Measurements from ENCODE around the gene NLRP5. TPM values are rescaled to one million over a fixed set of nuclear protein-coding genes. Genes with fewer than 3 reads are reported as not detected.

Gene NLRP5
- total RNA-seq, 3 donors from 2014 or later: not detected

GRCh38 chr19:56091751-56092546 lies 105.4 kb downstream of the NLRP5 start:
- no peaks in the 10 kb centered on the region for H3K9me3 ChIP-seq
- TF ChIP-seq CTCF (IDR thresholded peaks at IDR 0.05): no peak
- no peaks in the 10 kb centered on the region for H3K4me1 ChIP-seq (ENCODE audit: low read depth)
- H3K36me3 ChIP-seq (ENCODE audit: low read depth): no peaks in the 10 kb centered on the region
- H3K4me3 ChIP-seq: no peak overlapping the region
- DNase-seq (peak in 1 of 3 donors; percentile 7), ATAC-seq (no peak)
- intact Hi-C loops (cut with DNase I, micrococcal nuclease): no loop called here

GRCh38 chr19:56092685-56093631 lies 106.4 kb downstream of the NLRP5 start:
- DNase-seq: peak in 1 of 3 donors; percentile 14
- Histone ChIP-seq H3K4me3 (no peak overlapping the region), H3K9me3 (no peaks in the 10 kb centered on the region), H3K36me3 (ENCODE audit: low read depth) (no peaks in the 10 kb centered on the region), H3K4me1 (ENCODE audit: low read depth) (no peaks in the 10 kb centered on the region)
- no peak for TF ChIP-seq CTCF (IDR thresholded peaks at IDR 0.05)
- ATAC-seq: no peak
- intact Hi-C loops (cut with DNase I, micrococcal nuclease): no loop called here

GRCh38 chr19:56094449-56094848 lies 107.9 kb downstream of the NLRP5 start:
- intact Hi-C loops (cut with DNase I, micrococcal nuclease): no loop called here
- H3K36me3 ChIP-seq (ENCODE audit: low read depth): no peaks in the 10 kb centered on the region
- no peak for DNase-seq

GRCh38 chr19:56096665-56097064 lies 110.1 kb downstream of the NLRP5 start:
- TF ChIP-seq CTCF (IDR thresholded peaks at IDR 0.05): no peak
- H3K36me3 ChIP-seq (ENCODE audit: low read depth): peaks cover 6% of the 10 kb centered on the region
- intact Hi-C loops (cut with DNase I, micrococcal nuclease): no loop called here

More at GRCh38 chr19:56094449-56094848, 107.9 kb downstream of the NLRP5 start:
- no peaks in the 10 kb centered on the region for H3K4me1 ChIP-seq (ENCODE audit: low read depth)
- H3K9me3 ChIP-seq: no peaks in the 10 kb centered on the region
- ATAC-seq: no peak
- no peak for TF ChIP-seq CTCF (IDR thresholded peaks at IDR 0.05)
- H3K4me3 ChIP-seq: no peak overlapping the region

GRCh38 chr19:56097306-56097705 lies 110.7 kb downstream of the NLRP5 start:
- ATAC-seq: no peak
- Histone ChIP-seq H3K36me3 (ENCODE audit: low read depth) (peaks cover 6% of the 10 kb centered on the region), H3K4me1 (ENCODE audit: low read depth) (no peaks in the 10 kb centered on the region), H3K4me3 (no peak overlapping the region), H3K9me3 (no peaks in the 10 kb centered on the region)
- TF ChIP-seq CTCF (IDR thresholded peaks at IDR 0.05): no peak
- intact Hi-C loops (cut with DNase I, micrococcal nuclease): no loop called here
- DNase-seq: peak in 1 of 3 donors; percentile 41

More at GRCh38 chr19:56096665-56097064, 110.1 kb downstream of the NLRP5 start:
- Histone ChIP-seq H3K4me3 (no peak overlapping the region), H3K9me3 (no peaks in the 10 kb centered on the region), H3K4me1 (ENCODE audit: low read depth) (no peaks in the 10 kb centered on the region)
- ATAC-seq: no peak
- DNase-seq: peak in 1 of 3 donors; percentile 25
